Thymus (tissue), 11 donors: ENCODE results near the gene BACE1. TPM values are rescaled to one million over a fixed set of nuclear protein-coding genes. Genes with fewer than 3 reads are reported as not detected.

ENCODE experiments used
- DNase-seq, 9 donors: peaks; one replicate each; pipeline ENCODE4 v3.0.0-alpha.2; 2013; ENCODE audit warnings: low spot score in 9 of 9, low read depth in 6 of 9, missing footprints in 1 of 9
- H3K27ac ChIP-seq, 2 donors: one replicate each; pipeline ENCODE4 v1.5.1; 2013; ENCODE audit warnings: control low read depth in 1 of 2, low read depth in 1 of 2, low read length in 1 of 2, mild to moderate bottlenecking in 1 of 2, moderate library complexity in 1 of 2
- H3K27me3 ChIP-seq, 2 donors: one replicate each; pipeline ENCODE4 v1.5.1; 2013; ENCODE audit warnings: low read length in 1 of 2; ENCODE audit not compliant: control insufficient read depth in 2 of 2, insufficient read depth in 1 of 2
- H3K36me3 ChIP-seq, 2 donors: one replicate each; pipeline ENCODE4 v1.5.1; 2013; ENCODE audit warnings: low read length in 1 of 2, mild to moderate bottlenecking in 1 of 2, moderate library complexity in 1 of 2; ENCODE audit not compliant: control insufficient read depth in 2 of 2, insufficient read depth in 2 of 2
- H3K4me1 ChIP-seq, 2 donors: one replicate each; pipeline ENCODE4 v1.5.1; 2013; ENCODE audit warnings: low read length in 2 of 2; ENCODE audit not compliant: control insufficient read depth in 2 of 2, insufficient read depth in 2 of 2
- H3K4me3 ChIP-seq, 2 donors: one replicate each; pipeline ENCODE4 v1.5.1; 2013; ENCODE audit warnings: low read length in 2 of 2, control low read depth in 1 of 2, mild to moderate bottlenecking in 1 of 2
- H3K9me3 ChIP-seq, 2 donors: one replicate each; pipeline ENCODE4 v1.5.1; 2013; ENCODE audit warnings: low read length in 1 of 2, mild to moderate bottlenecking in 1 of 2; ENCODE audit not compliant: control insufficient read depth in 2 of 2, insufficient read depth in 1 of 2
- WGBS: extraction: QIAGEN DNeasy Blood & Tissue Kit; methylation state at CpG from one replicate; pipeline ENCODE4 v1.1.7; 2013; 5-methylcytosine and 5-hydroxymethylcytosine counted together
- polyA plus RNA-seq: library from polyadenylated mRNA; stranded (reverse); fragments of 200-250 nt; gene quantifications from one replicate; pipeline ENCODE4 v1.2.3, GENCODE V29; 2013
- total RNA-seq: library from RNA; stranded (reverse); fragments of 120-200 nt; gene quantifications from one replicate; pipeline ENCODE4 v1.2.4, GENCODE V29; 2013
- donor health status: healthy.

The BACE1 gene
- total and polyA plus RNA-seq, 2 donors = 1.7 to 4.9 TPM

- no peak overlapping the region for H3K4me3 ChIP-seq
- no peak for DNase-seq
- no peaks in the 10 kb centered on the region for H3K9me3 ChIP-seq
- H3K36me3 ChIP-seq = no peaks in the 10 kb centered on the region
- H3K27me3 ChIP-seq = peaks cover 4 to 44% of the 10 kb centered on the region in 2 donors
- no peak overlapping the region for H3K27ac ChIP-seq
- peaks cover 6 to 9% of the 10 kb centered on the region in 2 donors for H3K4me1 ChIP-seq
- WGBS = 13% methylated on average over 10 of the region's 10 CpGs
Observed at GRCh38 chr11:117314840-117315239, 1.2 kb downstream of the BACE1 start.

- DNase-seq = no peak
- peaks cover 4 to 44% of the 10 kb centered on the region in 2 donors for H3K27me3 ChIP-seq
- H3K27ac ChIP-seq = no peak overlapping the region
- H3K9me3 ChIP-seq = no peaks in the 10 kb centered on the region
- 90% methylated on average over 14 of the region's 14 CpGs for WGBS
- H3K4me3 ChIP-seq = no peak overlapping the region
- no peaks in the 10 kb centered on the region for H3K36me3 ChIP-seq
- peaks cover 6 to 9% of the 10 kb centered on the region in 2 donors for H3K4me1 ChIP-seq
Observed at GRCh38 chr11:117313828-117314768, 2.0 kb downstream of the BACE1 start.

GRCh38 chr11:117313091-117313490 lies 3.0 kb downstream of the BACE1 start:
- Histone ChIP-seq H3K9me3 (no peaks in the 10 kb centered on the region), H3K4me1 (peaks cover 6 to 9% of the 10 kb centered on the region in 2 donors), H3K27me3 (peaks cover 4 to 41% of the 10 kb centered on the region in 2 donors), H3K36me3 (no peaks in the 10 kb centered on the region), H3K4me3 (no peak overlapping the region), H3K27ac (no peak overlapping the region)
- 88% methylated on average over 5 of the region's 5 CpGs for WGBS
- DNase-seq = no peak

- no peaks in the 10 kb centered on the region for H3K9me3 ChIP-seq
- H3K4me3 ChIP-seq = no peak overlapping the region
- no peaks in the 10 kb centered on the region for H3K36me3 ChIP-seq
- DNase-seq = no peak
- no peak overlapping the region for H3K27ac ChIP-seq
- WGBS = 89% methylated on average over 7 of the region's 7 CpGs
- H3K27me3 ChIP-seq = peaks cover 0 to 5% of the 10 kb centered on the region in 2 donors
- H3K4me1 ChIP-seq = no peaks in the 10 kb centered on the region
Observed at GRCh38 chr11:117309310-117309709, 6.7 kb downstream of the BACE1 start.

- Histone ChIP-seq H3K4me1 (no peaks in the 10 kb centered on the region), H3K9me3 (no peaks in the 10 kb centered on the region), H3K27me3 (no peaks in the 10 kb centered on the region), H3K27ac (no peak overlapping the region), H3K36me3 (no peaks in the 10 kb centered on the region), H3K4me3 (no peak overlapping the region)
- 97% methylated on average over 3 of the region's 3 CpGs for WGBS
- no peak for DNase-seq
Observed at GRCh38 chr11:117305145-117305544, 10.9 kb downstream of the BACE1 start.

GRCh38 chr11:117303646-117304315 lies 12.3 kb downstream of the BACE1 start:
- Histone ChIP-seq H3K27me3 (no peaks in the 10 kb centered on the region), H3K4me1 (no peaks in the 10 kb centered on the region), H3K27ac (no peak overlapping the region), H3K36me3 (no peaks in the 10 kb centered on the region), H3K4me3 (no peak overlapping the region), H3K9me3 (no peaks in the 10 kb centered on the region)
- no peak for DNase-seq
- WGBS = 97% methylated on average over 5 of the region's 5 CpGs

- Histone ChIP-seq H3K4me1 (no peaks in the 10 kb centered on the region), H3K27ac (no peak overlapping the region), H3K9me3 (no peaks in the 10 kb centered on the region), H3K4me3 (no peak overlapping the region), H3K36me3 (no peaks in the 10 kb centered on the region), H3K27me3 (no peaks in the 10 kb centered on the region)
- DNase-seq = no peak
- 88% methylated on average over 4 of the region's 4 CpGs for WGBS
Observed at GRCh38 chr11:117303101-117303500, 13.0 kb downstream of the BACE1 start.

GRCh38 chr11:117302228-117302627 lies 13.8 kb downstream of the BACE1 start:
- no peaks in the 10 kb centered on the region for H3K36me3 ChIP-seq
- DNase-seq = no peak
- no peaks in the 10 kb centered on the region for H3K4me1 ChIP-seq
- no peak overlapping the region for H3K27ac ChIP-seq
- 93% methylated on average over 7 of the region's 7 CpGs for WGBS
- no peaks in the 10 kb centered on the region for H3K27me3 ChIP-seq
- H3K4me3 ChIP-seq = no peak overlapping the region
- no peaks in the 10 kb centered on the region for H3K9me3 ChIP-seq

- Histone ChIP-seq H3K9me3 (no peaks in the 10 kb centered on the region), H3K36me3 (no peaks in the 10 kb centered on the region), H3K4me1 (no peaks in the 10 kb centered on the region), H3K27ac (no peak overlapping the region), H3K27me3 (no peaks in the 10 kb centered on the region), H3K4me3 (no peak overlapping the region)
- no peak for DNase-seq
- WGBS = 97% methylated on average over 5 of the region's 5 CpGs
Observed at GRCh38 chr11:117300773-117301172, 15.3 kb downstream of the BACE1 start.
